Stimulated activated CD4-positive, alpha-beta T cell treated with anti-CD3 and anti-CD28 coated beads, TNF-alpha, amount 100 ng/mL, for 4 hours (primary cell): ENCODE data around the gene LEFTY2.
"Not testable (repeated sequence)": the region's sequence is repeated elsewhere in the genome, so short reads cannot be mapped to it uniquely, and the experiment has no call there.

Experiments
- DNase-seq, 3 experiments: peaks; one replicate each; pipeline ENCODE4 v3.0.0-alpha.2; 2020; ENCODE audit warnings: low read depth in 3 of 3

Gene LEFTY2, protein sequence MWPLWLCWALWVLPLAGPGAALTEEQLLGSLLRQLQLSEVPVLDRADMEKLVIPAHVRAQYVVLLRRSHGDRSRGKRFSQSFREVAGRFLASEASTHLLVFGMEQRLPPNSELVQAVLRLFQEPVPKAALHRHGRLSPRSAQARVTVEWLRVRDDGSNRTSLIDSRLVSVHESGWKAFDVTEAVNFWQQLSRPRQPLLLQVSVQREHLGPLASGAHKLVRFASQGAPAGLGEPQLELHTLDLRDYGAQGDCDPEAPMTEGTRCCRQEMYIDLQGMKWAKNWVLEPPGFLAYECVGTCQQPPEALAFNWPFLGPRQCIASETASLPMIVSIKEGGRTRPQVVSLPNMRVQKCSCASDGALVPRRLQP

DNA sequence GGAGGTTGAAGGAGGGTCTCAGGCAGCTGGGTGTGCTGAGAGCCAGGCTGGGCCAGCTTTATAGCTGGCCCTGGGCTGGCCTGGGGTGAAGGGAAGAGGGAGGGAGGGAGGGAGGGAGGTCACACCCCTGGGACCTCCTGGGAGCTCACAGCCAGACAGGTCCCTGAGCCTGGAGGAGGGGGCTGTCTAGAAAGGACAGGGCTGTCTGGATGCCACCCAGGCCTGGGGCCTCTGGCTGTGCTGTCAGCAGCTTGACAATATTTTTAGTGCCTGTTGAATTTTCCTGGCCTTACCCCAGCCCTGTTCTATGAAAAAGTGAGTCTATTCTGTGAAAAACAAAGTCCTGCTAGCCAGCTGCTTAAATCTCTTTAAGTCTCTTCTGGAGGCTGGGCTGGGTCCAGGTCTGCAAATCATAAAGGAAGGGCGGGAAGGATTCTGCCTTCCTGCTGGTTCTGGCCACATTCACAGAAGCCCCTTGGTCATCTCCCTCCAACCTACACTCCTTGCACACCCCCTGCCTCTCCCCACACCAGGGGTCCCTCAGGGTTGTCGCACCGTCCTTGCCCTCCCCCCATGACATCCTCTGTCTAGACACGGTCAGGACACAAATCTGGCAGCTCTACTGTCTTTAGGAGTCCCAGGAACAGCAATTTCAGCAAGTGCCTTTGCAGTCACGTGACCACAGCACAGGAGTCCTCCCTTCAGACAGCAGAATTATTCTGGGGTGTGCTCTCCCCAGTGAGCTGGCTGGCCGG is at the start of gene LEFTY2:
Gene LEFTY2, minus strand, starts transcription at position 34 of the 755 bp plus-strand sequence. CDS start 80 bp downstream, outside the sequence.
- no peak for DNase-seq

DNA sequence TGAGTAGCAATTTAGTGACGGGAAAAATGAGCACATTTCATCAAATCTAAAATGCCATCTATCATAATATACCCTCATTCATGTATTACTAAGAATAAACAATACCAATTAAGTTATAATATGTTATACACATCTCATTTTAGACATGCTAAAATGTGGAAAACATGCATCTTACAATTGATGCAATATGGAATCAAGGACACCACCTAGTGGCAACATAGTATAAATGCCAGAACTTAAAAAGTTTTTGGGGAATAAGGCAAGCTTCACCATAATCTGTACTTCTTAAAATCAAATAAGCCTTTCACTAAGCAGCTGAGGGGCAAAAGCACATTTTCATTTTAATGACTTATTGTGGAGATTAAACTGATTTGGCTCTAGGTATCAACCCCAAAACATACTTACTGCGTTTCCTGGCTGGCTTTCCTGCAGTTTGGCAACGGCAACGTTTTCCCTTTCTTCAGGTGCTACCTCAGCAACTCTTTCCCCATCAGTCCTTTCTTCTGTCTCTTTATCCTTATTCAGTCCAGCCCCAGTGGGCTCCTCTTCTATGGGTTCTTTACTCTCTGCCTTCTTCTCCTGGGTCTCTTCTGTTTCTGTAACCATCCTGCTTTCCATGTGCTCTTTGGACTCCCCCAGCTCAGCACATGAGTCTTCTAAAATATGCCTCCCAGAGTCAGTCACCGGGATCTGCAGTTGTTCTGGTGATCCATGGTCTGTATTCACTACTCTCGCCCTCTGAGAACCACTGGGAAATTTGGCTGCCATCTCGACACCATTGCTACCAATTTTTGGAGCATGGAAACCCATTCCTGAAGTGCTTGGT is 46.7 kb upstream of the LEFTY2 start:
- no peak for DNase-seq

DNA sequence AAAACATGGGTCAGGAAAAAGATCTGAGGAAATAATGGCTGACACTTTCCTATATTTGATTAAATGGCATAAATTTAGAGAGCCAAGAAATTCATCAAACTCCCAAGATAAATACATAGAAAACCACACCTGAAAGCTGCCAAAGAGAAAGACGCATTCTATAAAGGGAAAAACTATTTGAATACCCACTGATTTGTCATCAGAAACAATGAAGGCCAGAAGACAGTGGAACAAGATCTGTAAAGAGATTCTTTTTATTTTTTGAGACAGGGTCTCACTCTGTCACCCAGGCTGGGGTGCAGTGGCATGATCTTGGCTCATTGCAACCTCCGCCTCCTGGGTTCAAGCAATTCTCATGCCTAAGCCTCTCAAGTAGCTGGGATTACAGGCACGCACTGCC is 40.7 kb upstream of the LEFTY2 start:
- no peak for DNase-seq

DNA sequence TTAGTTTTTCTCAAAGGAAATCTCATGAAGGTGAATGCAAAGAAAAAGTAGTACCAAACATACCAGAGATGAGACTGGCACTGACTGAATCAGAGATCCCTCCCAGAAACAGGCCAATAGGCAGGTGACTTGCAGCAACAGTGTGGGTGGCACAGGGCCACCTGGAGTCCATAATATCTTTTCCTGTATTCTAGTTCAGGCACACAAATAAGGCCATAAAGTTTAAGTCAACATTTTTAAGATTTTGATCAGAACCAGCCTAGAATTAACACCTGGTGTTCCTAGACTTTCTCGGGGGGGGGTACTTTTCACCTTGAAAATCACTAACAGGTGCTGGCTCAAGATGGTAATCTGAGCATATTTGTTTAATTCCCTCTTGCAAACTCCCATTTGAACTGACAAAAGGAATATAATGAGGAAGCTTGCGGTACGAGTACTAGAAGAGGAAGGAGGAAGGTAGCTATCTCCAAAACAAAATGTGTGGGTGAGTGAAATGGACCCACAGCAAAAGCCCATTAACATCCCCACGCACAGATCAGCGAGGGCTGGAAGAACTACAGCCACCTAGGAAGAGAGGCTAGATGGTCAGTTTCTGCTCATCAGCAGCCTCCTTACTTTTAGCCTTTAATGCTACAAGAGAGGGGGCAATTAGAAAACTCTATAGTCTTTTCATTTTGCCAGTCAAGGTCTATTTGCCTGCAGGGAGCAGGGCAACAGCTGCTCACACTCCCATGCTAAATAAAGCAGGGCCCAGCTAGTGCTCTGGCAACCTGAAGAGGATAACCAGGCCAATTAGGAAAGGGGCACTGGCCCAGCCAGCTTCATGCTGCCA is 39.2 kb upstream of the LEFTY2 start:
- no peak for DNase-seq

DNA sequence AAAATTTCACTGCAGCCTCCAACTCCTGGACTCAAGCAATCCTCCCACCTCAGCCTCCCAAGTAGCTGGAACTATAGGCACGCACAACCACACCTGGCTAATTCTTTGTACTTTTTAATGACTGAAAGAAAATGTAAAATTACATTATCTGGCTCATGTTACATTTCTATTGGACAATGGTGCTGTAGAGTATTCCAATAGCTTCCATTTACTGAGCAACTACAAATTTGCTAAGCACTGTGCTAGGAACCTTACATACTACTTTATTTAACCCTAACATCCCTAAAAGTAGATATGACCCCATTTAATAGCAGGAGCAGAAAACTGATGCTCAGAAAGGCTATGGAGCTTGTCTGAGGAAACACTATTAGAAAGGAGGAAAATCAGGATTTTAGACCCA is 38.4 kb upstream of the LEFTY2 start:
- no peak for DNase-seq

DNA sequence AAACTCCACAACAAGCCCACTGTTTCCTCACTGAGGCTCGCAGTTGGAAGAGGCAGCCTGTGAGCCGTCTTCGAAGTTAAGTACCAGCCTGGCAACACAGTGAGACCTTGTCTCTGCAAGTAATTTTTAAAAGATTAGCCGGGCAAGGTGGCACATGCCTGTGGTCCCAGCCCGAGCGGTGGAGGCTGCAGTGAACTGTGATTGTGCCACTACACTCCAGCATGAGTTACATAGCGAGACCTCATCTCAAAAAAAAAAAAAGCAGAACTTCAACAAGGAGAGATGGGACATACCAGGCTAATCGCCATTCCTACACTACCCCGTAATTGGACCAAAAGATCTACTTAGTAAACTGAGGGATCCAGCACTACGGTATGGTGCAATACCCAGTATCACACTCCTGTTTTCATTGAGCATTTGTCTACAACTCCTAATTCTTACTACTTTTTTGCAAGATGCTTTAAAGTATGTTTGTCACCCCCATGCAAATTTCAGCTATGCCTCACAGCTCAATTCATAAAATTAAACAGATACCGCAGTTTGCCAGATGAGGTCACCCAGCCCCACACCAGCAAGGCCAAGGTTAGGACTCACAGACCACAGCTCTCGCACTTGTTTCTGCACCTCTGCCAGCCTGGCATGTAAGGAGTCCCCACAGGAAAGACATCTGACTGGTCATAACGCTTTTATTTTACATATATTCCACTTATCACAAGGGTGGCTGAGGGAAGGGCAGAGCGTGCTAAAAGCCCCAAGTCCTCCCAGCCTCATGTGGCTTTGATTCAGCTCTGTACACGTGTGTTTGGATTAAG is 37.1 kb upstream of the LEFTY2 start:
- no peak for DNase-seq

DNA sequence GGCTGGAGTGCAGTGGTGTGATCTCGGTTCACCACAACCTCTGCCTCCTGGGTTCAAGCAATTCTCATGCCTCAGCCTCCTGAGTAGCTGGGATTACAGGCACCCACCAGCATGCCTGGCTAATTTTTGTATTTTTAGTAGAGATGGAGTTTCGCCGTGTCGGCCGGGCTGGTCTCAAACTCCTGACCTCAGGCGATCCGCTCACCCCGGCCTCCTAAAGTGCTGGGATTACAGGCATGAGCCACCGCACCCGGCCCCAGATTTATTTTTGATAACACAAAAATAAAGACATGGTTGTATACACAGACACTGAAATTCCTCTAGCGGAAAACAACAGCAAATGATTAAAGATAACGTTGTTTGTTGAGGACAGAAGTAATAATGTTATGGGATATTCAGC is 34.1 kb upstream of the LEFTY2 start:
- DNase-seq = not testable (repeated sequence)

DNA sequence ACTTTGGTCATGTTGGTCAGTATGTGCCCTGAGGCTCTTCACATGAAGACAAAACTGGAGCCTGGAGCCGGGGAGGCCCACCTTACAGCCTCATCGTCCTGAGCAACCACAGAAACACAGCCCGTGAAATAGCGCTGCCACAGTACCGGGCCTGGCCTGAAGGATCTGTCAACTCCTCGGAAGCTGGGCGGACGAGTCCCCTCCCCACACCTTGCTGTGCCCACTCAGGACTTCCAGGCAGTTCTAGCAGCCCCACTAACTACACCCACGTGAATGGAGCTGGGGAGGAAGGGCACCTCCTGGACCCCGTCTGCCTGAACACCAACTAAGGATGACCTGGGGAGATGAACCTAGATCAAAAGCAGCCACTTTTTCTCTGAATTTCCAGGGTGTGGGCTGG is 33.4 kb upstream of the LEFTY2 start:
- DNase-seq = no peak

DNA sequence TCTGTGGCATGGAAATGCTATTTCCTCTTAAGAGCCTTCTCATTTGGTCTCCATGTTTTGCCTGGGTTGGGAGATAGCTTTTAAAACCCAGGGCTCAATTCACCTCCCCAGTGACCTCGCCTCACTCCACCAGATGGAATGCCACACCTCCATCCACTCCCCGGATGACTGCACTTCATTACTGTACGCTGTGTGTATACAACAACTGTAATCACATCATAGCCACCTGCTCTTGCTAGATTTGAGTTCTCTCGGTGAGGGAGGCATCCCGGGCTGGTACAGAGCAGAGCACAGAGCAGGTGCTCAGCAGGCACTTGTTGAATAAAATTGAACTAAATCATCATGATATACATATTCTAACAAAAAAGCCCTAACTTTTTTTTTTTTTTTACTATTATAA is 32.1 kb upstream of the LEFTY2 start:
- DNase-seq = no peak

DNA sequence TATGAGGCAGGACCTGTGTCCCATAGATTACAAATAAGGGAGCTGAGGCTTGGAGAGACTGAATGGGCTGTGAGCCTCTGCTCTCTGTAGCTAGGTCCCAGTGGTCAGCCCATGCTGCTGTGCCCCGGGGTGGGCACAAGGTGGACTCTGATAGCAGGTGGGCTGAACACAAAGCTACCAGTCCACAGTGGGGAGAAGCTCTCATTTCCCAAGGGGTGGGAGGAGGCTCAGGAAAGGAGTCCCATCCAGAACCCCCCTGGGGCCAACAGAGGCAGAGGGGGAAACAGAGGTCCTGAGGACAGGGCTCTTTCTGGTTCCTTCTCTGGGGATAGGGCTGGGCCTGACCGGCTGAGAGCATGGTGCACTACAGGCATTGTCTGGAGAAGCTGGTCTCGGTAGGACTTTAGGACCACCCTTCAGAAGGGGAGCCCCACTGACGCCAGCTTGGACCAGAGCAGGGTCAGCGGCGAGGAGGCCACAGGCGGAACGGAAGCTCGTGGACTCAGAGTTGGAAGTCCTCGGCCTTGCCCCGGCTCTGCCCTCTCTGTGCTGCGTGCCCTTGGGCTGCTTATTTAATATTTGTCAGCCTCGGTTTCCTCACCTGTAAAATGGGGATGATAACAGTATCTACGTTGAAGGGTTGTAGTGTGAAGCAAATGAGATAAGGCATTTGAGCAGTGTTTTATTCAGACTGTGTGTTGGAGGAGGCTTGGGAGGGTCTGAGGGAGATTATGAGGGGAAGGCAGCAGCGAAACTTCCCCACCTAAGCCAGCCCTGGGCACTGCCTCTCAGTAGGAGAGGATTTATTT is 31.5 kb upstream of the LEFTY2 start:
- no peak for DNase-seq

DNA sequence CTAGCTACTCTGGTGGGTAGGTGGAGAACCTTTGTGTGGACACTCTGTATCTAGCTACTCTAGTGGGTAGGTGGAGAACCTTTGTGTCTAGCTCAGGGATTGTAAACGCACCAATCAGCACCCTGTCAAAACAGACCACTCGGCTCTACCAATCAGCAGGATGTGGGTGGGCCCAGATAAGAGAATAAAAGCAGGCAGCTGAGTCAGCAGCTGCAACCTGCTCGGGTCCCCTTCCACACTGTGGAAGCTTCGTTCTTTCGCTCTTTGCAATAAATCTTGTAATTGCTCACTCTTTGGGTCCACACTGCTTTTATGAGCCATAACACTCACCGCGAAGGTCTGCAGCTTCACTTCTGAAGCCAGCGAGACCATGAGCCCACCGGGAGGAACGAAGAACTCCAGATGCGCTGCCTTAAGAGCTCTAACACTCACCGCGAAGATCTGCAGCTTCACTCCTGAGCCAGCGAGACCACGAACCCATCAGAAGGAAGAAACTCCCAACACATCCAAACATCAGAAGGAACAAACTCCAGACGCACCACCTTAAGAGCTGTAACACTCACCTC is 29.7 kb upstream of the LEFTY2 start:
- DNase-seq = not testable (repeated sequence)

DNA sequence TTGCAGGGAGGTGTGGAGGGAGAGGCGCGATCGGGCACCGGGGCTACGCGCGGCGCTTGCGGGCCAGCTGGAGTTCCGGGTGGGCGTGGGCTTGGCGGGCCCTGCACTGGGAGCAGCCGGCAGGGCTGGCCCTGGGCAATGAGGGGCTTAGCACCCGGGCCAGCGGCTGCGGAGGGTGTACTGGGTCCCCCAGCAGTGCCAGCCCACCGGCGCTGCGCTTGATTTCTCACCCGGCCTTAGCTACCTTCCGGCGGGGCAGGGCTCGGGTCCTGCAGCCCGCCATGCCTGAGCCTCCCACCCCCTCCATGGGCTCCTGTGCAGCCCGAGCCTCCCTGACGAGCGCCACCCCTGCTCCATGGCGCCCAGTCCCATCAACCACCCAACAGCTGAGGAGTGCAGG is 28.7 kb upstream of the LEFTY2 start:
- DNase-seq = not testable (repeated sequence)

DNA sequence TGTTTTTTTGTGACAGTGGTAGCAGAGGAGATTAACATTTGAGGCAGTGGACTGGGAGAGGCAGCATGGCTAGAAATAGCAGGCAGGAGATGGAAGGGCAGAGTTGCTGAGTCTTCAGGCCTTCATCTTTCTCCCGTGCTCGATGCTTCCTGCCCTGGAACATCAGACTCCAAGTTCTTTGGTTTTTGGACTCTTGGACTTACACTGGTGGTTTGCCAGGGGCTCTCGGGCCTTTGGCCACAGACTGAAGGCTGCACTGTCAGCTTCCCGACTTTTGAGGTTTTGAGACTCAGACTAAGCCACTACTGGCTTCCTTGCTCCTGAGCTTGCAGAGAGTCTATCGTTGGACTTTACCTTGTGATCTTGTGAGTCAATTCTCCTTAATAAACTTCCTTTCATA is 24.2 kb upstream of the LEFTY2 start:
- DNase-seq = no peak

DNA sequence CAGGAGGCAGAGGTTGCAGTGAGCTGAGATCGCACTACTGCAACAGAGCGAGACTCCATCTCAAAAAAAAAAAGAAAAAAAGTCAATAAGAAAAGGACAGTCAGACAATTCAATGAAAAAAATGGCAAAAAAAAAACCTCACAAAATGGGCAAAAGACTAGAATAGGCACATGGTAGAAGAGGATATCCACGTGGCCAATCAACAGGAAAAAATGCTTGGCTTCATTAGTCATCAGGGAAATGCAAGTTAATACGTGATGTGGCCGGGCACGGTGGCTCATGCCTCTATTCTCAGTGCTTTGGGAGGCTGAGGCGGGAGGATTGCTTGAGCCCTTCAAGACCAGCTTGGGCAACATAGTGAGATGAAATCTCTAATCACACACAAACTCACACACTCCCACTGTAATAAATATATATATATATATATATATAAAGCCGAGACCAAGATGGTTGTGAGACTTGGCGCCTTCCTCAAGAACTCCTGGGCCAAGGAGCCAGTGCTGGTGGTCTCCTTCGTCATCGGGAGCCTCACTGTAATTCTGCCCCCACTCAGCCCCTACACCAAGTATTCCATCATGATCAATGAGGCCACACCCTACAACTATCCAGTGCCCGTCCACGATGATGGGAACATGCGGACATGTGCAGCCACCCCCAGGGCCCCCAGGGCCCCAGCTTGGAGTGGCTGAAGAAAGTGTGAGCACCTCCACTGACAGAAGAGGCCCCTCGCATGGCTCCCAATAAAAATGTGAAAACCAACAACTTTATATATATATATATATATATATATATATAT is 22.9 kb upstream of the LEFTY2 start:
- DNase-seq = no peak

DNA sequence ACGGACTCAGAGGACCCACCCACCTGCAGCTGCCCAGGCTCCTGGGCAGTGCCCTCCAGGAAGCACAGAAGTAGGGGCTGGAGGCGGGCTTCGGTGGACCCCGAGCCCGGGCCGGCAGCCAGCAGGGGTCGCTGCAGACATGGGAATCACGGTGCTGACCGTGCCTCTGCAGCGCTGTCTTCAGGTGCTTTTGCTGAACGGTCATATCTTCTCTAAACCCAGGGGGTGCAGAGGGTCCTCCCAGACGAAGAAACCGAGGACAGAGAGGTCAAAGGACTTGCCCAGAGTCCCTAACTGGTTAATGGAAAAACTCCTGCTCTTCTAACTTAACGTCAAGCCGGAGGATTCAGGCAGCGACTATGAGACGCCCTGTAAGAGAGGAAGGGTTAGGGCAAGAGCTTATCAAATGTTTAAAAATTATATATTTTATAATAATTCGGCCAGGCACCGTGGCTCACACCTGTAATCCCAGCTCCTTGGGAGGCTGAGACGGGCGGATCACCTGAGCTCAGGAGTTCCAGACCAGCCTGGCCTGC is 21.5 kb upstream of the LEFTY2 start:
- DNase-seq = peak; percentile 18 to 41 (median 19)

DNA sequence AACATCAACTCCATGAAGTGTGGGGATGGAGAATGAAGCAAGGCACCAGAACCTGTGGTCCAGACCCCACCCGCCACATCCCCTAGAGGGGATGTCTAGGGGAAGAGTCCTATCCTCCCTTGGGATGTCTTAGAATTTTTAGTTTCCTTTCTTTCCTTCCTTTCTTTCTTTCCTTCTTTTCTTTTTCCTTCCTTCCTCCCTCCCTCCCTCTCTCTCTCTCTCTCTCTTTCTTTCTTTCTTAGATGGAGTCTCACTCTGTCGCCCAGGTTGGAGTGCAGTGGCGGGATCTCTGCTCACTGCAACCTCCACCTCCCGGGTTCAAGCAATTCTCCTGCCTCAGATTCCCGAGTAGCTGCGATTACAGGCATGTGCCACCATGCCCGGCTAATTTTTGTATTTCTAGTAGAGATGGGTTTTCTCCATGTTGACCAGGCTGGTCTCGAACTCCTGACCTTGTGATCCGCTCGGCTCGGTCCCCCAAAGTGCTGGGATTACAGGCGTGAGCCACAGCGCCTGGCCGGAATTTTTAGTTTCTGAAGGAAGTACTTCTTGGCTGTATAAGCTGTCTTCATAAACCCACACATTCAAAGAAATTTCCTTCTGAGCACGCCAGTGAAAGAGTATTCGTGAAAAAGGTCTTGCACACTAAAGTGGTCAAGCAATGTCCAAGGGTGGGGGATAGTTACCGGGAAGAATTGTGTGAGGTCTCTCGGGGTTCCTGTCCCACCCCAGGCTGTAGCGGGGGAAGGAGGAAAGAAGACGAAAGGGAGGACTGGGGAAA is 20.8 kb upstream of the LEFTY2 start:
- no peak for DNase-seq

DNA sequence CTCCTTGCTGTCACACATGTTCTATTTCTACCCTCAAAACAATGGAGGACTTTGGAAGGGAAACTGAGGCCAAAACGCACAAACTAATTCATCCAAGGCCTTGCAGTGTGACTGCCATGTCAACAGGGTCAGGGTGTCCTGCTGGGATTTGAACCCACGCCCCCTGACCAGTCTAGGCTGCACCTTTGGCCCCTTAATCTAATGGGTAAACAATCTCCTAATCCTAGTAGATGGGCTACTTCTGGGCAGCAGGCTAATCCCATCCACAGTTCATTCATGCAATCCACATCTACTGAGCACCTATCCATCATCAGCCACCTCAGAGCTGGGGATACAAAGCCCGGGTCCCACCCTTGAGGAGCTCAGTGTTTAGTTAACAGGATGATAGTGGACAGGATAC is 17.0 kb upstream of the LEFTY2 start:
- no peak for DNase-seq
